GM15510 (cell line): Measurements from ENCODE around the gene CALN1.

ENCODE experiments used
- POLR2A ChIP-seq: IDR thresholded peaks from 3 replicates; pipeline ENCODE4 v1.6.1; 2011; ENCODE audit warnings: borderline replicate concordance; ENCODE audit not compliant: insufficient read length; ENCODE audit errors: extremely low read depth

The CALN1 gene

DNA sequence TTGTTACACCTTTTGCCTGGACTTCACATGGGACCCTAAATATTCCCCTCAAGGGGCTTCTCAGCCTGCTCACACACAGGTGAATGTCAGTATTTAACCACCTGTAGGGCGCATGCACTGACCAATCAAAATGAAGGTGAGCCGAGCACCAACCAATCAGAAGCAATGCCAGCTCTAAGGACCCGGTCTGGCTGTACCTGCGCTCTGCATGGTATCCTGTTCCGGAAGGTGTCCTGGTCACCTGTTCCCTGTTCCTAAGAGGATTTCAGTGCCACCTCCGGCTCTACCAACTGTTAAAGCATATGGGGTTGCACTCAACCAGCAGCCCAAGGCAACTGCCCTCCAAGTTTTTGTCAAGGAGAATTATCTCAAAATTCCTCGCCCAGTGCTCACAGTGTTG lies 18.4 kb upstream of the CALN1 start:
- no peak for TF ChIP-seq POLR2A

DNA sequence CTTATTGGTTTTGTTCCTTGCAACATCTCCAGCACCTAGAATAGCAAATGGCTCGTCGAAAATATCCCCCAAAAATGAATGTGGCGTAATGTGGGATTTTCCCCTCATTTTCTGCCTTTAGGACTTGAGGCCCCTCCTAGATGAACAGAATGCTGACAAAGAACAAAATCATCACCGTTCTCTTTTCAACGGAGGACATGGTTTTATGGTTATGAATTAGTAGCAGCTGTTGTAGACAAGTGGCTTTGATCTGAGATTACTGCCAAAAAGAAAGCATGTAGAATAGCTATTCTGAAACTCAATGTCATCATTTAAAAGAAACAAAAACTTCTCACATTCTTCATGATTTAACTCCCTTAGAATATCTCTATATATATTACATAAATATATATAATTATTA lies 17.2 kb upstream of the CALN1 start:
- no peak for TF ChIP-seq POLR2A

DNA sequence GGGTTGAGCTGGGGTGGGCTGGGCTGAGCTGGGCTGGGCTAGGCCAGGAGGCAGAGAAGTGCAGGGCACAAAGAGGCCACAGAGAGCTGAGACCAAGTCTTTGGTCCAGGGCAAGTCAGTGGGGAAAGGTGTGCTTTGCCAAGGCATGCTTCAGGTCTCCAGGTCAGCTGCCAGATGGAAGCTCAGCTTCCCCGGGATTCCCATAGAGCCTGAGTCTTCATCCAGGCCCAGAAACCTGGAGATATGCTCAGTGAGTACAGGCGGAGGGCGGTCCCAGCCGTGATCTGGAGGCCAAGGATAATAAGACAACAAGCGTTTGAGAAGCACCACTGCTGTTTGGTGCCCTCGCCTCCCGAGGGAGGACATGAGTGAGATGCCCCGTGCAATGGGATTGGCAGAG lies 4.7 kb upstream of the CALN1 start:
- TF ChIP-seq POLR2A: no peak

DNA sequence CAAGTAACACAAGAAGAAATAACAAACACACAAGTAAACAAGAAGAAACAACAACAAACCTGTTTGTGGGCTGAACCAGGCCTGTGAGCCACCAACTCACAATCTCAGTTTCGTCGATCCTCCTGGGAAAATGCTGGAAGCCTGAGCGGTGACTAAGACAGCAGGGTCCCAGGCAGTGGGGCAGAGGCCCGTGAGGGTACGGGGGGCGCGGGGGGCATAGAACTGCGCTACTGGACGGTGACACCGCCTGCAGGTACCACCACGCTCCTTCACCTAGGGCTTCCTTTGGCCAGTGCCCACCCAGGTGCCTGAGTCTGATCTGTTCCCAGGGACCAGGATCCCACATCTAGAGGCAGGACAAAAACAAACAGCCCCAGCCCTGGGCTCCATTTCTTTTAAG lies 3.4 kb upstream of the CALN1 start:
- no peak for TF ChIP-seq POLR2A

DNA sequence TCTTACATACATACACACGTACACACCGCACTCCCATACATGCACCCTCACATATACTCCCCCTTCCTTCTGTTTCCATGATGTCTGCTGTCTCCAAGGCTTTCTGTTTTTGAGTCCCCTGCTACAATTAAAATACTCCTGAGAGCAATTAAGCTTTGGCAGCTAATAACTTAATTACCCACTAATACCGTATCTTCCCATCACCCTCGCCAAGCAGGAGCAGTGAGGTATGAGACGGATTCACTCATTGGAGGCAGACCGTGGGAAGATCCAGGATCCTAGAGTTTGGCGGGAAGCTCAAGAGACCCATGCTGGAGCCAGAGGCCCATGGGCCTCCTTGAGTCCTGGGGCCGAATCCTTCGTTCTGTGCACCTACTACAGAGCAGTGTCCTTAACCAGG lies 1.7 kb upstream of the CALN1 start:
- no peak for TF ChIP-seq POLR2A

DNA sequence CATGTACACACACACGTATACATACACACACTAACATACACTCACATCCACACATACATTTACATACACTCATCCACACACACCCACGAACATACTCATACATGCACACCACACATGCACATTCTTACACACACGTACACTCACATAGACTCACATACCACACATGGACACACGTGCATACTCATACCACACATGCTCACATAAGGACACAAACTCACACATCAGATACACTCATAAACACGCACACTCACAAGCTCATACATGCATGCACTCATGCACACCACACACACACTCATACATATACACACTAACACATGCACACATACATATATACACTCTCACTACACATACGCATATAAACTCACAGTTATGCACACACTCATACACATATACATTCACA lies 1.2 kb upstream of the CALN1 start:
- TF ChIP-seq POLR2A: no peak

DNA sequence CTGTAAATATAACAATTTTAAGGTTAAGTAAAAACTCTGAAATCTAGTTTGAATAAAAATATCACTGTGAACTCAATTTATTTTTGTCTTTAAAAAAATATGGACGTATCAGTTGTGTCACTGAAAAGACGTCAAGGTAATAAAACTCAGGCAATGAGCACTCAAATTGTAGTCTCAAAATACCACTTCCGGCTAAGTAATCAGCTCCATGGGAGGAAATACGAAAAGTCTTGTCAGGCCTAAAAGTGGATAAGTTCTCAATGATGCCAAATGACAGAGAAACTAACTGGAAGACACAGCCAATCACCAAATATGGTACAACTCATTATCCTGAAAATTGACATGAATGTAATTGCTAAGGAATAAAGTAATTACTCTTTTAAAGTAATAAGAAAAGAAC lies 719 bp downstream of the CALN1 start:
- no peak for TF ChIP-seq POLR2A

DNA sequence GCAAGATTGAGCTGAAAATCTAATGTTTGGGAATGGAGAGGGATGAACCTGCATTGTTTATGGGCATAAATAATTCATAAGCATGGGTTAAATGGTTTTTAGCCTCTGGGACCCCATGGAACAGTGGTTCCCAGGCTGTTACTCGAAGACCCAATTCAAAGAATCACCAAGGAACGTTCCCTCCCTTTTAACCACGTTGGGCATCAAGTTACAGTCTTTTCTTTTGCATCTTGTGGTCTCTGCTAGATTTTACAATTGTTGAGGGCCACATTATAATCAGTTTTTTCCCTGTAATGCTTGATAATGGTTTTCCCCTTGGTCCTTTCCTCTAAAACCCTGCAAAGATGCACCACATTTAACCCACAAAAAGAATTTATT lies 2.5 kb downstream of the CALN1 start:
- TF ChIP-seq POLR2A: no peak

DNA sequence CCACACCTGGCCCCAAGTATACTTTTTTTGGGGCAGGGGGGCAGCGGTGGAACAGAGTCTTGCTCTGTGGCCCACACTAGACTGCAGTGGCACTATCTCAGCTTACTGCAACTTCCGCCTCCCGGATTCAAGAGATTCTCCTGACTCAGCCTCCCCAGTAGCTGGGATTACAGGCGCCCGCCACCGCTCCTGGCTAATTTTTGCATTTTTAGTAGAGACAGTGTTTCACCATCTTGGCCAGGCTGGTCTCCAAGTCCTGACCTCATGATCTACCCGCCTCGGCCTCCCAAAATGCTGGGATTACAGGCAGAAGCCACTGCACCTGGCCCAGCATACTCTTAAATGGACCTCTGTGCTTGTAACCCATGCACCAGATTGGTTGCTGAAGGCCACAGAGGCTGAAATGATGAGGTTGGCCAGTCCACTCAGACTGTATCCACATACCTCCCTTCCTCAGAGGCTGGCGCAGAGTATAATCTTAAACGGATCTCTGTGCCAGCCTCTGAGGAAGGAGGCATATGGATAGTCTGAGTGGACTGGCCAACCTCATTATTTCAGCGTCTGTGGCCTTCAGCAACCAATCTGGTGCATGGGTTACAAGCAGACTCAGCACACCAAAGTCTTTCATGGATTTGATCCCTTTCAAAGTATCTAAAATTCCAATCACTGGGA lies 3.0 kb downstream of the CALN1 start:
- TF ChIP-seq POLR2A: no peak

DNA sequence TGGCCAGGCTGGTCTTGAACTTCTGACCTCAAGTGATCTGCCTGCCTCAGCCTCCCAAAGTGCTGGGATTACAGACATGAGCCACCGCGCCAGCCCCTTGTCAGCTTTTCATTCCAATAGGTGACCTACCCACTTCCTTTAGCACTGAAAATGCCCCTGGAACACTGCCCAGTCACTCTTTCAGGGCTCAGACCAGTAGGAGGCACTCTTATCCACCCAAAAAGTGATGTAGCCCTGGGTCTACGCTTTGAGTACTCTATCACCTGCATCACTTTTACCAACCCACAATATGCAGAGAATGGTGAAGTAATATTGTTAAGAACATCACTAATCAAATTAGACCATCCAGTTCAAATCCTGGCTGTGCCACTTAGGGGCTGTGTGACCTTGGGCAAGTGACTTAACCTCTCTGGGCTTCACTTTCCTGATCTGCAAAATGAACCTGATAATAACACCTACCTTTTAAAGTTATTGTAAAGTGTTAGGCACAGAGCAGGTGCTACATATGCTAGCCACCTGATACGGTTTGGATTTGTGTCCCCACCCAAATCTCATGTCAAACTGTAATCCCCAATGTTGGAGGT lies 5.2 kb downstream of the CALN1 start:
- TF ChIP-seq POLR2A: no peak

DNA sequence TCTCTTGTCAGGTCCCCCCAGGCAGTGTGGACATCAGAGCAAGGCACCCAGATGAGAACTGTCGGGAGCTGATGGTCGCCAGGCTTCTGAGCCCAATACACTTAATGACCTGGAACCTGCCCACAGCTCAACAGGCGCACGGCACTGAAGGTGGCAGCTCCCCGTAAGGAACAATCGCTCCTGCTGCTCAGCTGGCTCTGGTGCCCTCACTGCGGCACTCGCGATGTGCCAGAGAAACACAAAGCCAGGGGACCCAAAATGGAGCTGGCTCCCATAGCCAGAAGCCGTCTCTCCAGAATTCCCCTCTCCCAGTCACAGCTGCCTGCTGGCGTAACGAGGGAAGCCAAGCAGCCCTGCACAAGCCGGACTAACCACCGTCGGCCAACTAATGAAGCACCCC lies 6.3 kb downstream of the CALN1 start:
- no peak for TF ChIP-seq POLR2A

DNA sequence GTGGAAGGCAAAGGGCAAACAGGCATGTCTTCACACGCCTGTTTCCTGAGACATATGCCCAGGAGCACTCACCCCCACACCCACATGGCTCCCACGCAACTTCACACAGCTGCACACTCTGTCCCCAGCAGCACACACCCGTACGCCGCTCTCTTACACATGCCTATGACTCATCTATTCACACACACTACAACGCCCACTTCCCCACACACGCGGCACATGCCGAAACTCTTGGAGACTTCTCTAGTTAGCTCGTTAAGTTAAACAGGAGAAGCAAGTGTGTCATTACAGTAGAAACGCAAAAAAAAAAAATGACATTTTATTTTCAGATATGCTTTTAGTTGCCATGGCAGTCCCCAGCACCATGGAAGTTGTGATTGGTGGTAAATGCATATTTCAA lies 6.7 kb downstream of the CALN1 start:
- no peak for TF ChIP-seq POLR2A

DNA sequence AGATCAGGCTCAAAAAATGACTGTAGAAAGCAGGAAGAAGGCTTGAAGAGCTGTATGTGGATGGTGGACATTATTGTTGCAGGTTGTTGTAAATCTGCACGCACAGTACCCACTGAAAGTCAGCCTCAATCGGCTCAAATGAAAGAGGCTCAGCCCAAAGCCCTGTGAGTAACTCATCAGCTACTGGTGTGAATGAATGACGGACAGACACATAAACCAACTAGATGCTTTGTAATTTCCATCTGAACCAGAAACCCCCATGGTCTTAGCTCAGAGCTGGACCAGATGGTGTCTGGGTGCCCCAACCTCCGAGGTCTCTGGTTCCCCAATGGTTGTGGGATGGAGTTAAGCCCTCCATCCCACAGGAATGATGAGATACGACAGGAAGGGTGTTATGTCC lies 7.4 kb downstream of the CALN1 start:
- TF ChIP-seq POLR2A: no peak

DNA sequence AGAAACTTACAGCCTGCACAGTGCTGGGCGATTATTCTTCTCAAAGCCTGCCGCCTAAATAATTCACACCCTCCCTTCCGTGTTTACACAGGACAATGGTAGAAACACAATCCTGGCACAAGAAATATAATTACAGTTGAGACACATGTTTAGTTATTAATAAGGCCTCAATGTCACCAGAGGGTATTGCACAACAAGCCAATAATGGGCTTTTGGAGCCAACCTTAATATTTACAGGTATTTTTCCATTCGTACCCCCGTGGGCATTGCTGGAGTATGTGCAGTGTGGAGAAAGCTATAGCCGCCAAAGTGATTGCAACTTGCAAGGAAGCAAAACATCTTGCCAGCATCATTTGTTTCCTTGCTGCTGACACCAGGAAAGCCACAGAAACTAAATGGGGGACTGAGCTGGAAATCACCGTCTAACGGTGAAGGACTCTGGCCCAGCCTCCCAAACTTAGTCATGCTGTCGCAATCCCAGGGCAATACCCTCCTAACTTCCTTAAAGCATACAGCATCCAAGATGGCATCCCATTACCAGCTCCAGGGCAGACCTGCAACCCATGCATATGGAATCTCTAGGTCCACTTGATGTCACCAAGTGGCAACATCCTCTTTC lies 8.6 kb downstream of the CALN1 start:
- no peak for TF ChIP-seq POLR2A

DNA sequence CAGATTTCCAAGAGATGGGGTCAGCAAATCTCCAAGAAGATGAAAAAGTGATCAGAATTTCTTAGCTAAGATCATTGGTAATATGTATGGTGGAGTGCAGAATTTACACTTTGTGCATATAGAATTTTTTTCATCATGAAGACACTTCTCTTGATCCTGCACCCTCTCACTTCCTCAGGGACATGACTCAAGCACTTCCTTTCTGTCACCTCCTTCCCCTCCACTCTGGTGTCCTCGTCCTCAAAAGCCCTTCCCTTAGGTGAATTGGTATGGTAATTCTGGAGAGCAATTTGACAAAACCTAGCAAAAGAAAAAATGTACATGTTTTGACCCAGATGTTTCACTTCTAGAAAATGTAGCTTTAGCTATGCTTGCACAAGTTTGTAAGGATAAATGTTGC lies 18.1 kb downstream of the CALN1 start:
- TF ChIP-seq POLR2A: no peak

DNA sequence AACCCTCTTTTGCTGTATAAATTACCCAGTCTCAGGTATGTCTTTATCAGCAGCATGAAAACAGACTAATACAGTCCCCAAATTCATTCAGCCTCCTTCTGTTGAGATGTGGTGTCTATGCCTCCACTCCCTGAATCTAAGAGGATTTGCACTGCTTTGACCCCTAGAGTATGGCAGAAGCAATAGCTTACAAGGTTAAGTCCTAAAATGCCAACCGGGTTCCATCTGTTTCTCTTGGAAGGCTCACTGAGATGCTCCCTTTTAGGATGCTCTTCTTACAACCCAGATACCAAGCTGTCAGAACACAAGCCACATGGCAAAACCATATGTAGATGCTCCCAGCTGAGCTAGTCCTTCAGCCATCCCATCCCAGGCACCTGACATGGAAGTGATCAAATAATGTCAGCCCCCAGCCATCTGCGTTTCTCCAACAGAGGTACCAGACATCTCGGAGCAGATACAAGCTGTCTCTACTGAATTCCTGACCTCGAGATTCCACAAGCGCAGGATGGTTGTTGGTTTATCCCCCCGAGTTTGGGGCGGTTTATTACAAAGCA lies 20.2 kb downstream of the CALN1 start:
- no peak for TF ChIP-seq POLR2A
